IMR-90 (cell line): Measurements from ENCODE around the gene MYEOV. TPM values are rescaled to one million over a fixed set of nuclear protein-coding genes. Genes with fewer than 3 reads are reported as not detected.

ENCODE experiments used
- ATAC-seq: fragments of 200-7000 bp; cut with Tn5 transposase; 2 replicates; pipeline ENCODE4 v1.9.1; 2020; ENCODE audit warnings: low read depth, mild to moderate bottlenecking, moderate library complexity
- BruUV-seq: library from RNA; stranded (reverse); fragments of 400-500 nt; replicated peaks from 2 replicates; lab custom pipeline; 2021; lab: Mats Ljungman, UMichigan
- CTCF ChIA-PET: fragments of 300-600 bp; formaldehyde crosslinking; extraction: SDS; loops from one replicate; lab custom pipeline; 2021; ENCODE audit warnings: antibody characterized with exemption; lab: Yijun Ruan, JAX
- POLR2A ChIA-PET: fragments of 300-600 bp; sonication (Branson Sonifier 250); formaldehyde crosslinking; loops from one replicate; lab custom pipeline; 2022; ENCODE audit warnings: antibody characterized with exemption; ENCODE audit not compliant: unreplicated experiment; lab: Charles Lee
- DNase-seq: peaks from one replicate; pipeline ENCODE4 v3.0.0; 2013
- H2AFZ ChIP-seq: replicated peaks from 2 replicates; pipeline ENCODE3; 2013; ENCODE audit warnings: low read length, mild to moderate bottlenecking; ENCODE audit not compliant: poor library complexity
- H2AK5ac ChIP-seq: 2 replicates; pipeline ENCODE4 v1.6.1; 2013; ENCODE audit warnings: low read depth, low read length, inconsistent platforms
- H2AK9ac ChIP-seq: replicated peaks from 2 replicates; pipeline ENCODE3; 2013; ENCODE audit warnings: mild to moderate bottlenecking, low read depth, low read length, moderate library complexity; ENCODE audit not compliant: poor library complexity
- H2BK120ac ChIP-seq: 2 replicates; pipeline ENCODE4 v1.6.1; 2013; ENCODE audit warnings: low read depth, low read length, inconsistent platforms
- H2BK15ac ChIP-seq: 3 replicates; pipeline ENCODE4 v1.6.1; 2013; ENCODE audit warnings: low read depth, low read length, inconsistent platforms
- H2BK20ac ChIP-seq: 2 replicates; pipeline ENCODE4 v1.6.1; 2013; ENCODE audit warnings: low read depth, mild to moderate bottlenecking, inconsistent platforms, low read length, moderate library complexity
- H2BK5ac ChIP-seq: 2 replicates; pipeline ENCODE4 v1.6.1; 2013; ENCODE audit warnings: mild to moderate bottlenecking, low read depth, low read length, inconsistent platforms; ENCODE audit not compliant: poor library complexity, severe bottlenecking
- H3K14ac ChIP-seq: replicated peaks from 2 replicates; pipeline ENCODE4 v1.6.1; 2013; ENCODE audit warnings: low read depth, low read length, inconsistent platforms
- H3K18ac ChIP-seq: 2 replicates; pipeline ENCODE4 v1.6.1; 2013; ENCODE audit warnings: low read depth, low read length, control low read depth
- H3K23ac ChIP-seq: 2 replicates; pipeline ENCODE4 v1.6.1; 2013; ENCODE audit warnings: low read depth, low read length, inconsistent platforms
- H3K27ac ChIP-seq: 2 replicates; pipeline ENCODE4 v1.5.1; 2013; ENCODE audit warnings: mild to moderate bottlenecking, control low read depth, low read length; ENCODE audit not compliant: insufficient read depth
- H3K27me3 ChIP-seq: 2 replicates; pipeline ENCODE4 v1.6.1; 2013; ENCODE audit warnings: low read length; ENCODE audit not compliant: control insufficient read depth, insufficient read depth
- H3K36me3 ChIP-seq: 2 replicates; pipeline ENCODE4 v1.6.1; 2013; ENCODE audit warnings: low read length, mixed read lengths; ENCODE audit not compliant: control insufficient read depth, insufficient read depth
- H3K4ac ChIP-seq: 2 replicates; pipeline ENCODE4 v1.6.1; 2013; ENCODE audit warnings: low read depth, low read length, inconsistent platforms
- H3K4me1 ChIP-seq: 2 replicates; pipeline ENCODE4 v1.6.1; 2013; ENCODE audit warnings: low read length, mixed read lengths; ENCODE audit not compliant: control insufficient read depth, insufficient read depth
- H3K4me2 ChIP-seq: 2 replicates; pipeline ENCODE4 v1.6.1; 2013; ENCODE audit warnings: low read depth, mild to moderate bottlenecking, control low read depth, low read length, moderate library complexity
- H3K4me3 ChIP-seq: 2 replicates; pipeline ENCODE4 v1.5.1; 2013; ENCODE audit warnings: low read depth, mild to moderate bottlenecking, control low read depth, low read length, moderate library complexity; ENCODE audit not compliant: insufficient read depth
- H3K56ac ChIP-seq: 2 replicates; pipeline ENCODE4 v1.6.1; 2013; ENCODE audit warnings: low read length, inconsistent platforms; ENCODE audit not compliant: insufficient read depth; ENCODE audit errors: extremely low read depth
- H3K79me1 ChIP-seq, 2 experiments: 2 replicates each; pipeline ENCODE4 v1.6.1; 2013; ENCODE audit warnings: low read length in 2 of 2, inconsistent platforms in 1 of 2, low read depth in 1 of 2
- H3K9ac ChIP-seq: 2 replicates; pipeline ENCODE4 v1.6.1; 2013; ENCODE audit warnings: low read depth, low read length, control low read depth
- H3K9me1 ChIP-seq: 2 replicates; pipeline ENCODE4 v1.6.1; 2013; ENCODE audit warnings: low read length, inconsistent platforms; ENCODE audit not compliant: insufficient read depth
- H3K9me3 ChIP-seq: 2 replicates; pipeline ENCODE4 v1.6.1; 2013; ENCODE audit warnings: low read length; ENCODE audit not compliant: control insufficient read depth, insufficient read depth
- H4K20me1 ChIP-seq: 2 replicates; pipeline ENCODE4 v1.6.1; 2013; ENCODE audit warnings: low read length, inconsistent platforms; ENCODE audit not compliant: insufficient read depth
- H4K5ac ChIP-seq: 2 replicates; pipeline ENCODE4 v1.6.1; 2013; ENCODE audit warnings: mild to moderate bottlenecking, low read depth, low read length, control low read depth
- H4K8ac ChIP-seq, 2 experiments: 2 replicates each; pipeline ENCODE4 v1.6.1; 2013; ENCODE audit warnings: low read depth in 2 of 2, low read length in 2 of 2, control low read depth in 1 of 2, inconsistent platforms in 1 of 2
- H4K91ac ChIP-seq: 2 replicates; pipeline ENCODE4 v1.6.1; 2013; ENCODE audit warnings: low read depth, low read length, inconsistent platforms; ENCODE audit not compliant: insufficient read depth
- BHLHE40 ChIP-seq: fragments of 150-350 bp; IDR thresholded peaks from 2 replicates; pipeline ENCODE4 v1.6.1; 2016; ENCODE audit warnings: mild to moderate bottlenecking, low read depth, low read length
- CEBPB ChIP-seq: IDR thresholded peaks from 2 replicates; pipeline ENCODE4 v1.6.1; 2012; ENCODE audit warnings: low read depth, low read length, improper control_type of control experiment
- CHD1 ChIP-seq: IDR thresholded peaks from 2 replicates; pipeline ENCODE4 v1.6.1; 2012; ENCODE audit warnings: low read depth, low read length, improper control_type of control experiment
- FOS ChIP-seq: fragments of 150-350 bp; IDR thresholded peaks from 2 replicates; pipeline ENCODE4 v1.6.1; 2016; ENCODE audit warnings: low read depth, low read length
- MXI1 ChIP-seq: IDR thresholded peaks from 2 replicates; pipeline ENCODE4 v1.6.1; 2012; ENCODE audit warnings: low read depth, mild to moderate bottlenecking, low read length, moderate library complexity, borderline replicate concordance
- RAD21 ChIP-seq: IDR thresholded peaks from 2 replicates; pipeline ENCODE4 v1.6.1; 2012; ENCODE audit warnings: low read length, improper control_type of control experiment
- RCOR1 ChIP-seq: IDR thresholded peaks from 2 replicates; pipeline ENCODE4 v1.6.1; 2012; ENCODE audit warnings: mild to moderate bottlenecking, low read length, improper control_type of control experiment; ENCODE audit not compliant: insufficient replicate concordance
- RFX5 ChIP-seq: IDR thresholded peaks from 2 replicates; pipeline ENCODE4 v1.8.0; 2012; ENCODE audit warnings: low read depth, mild to moderate bottlenecking, low read length, moderate library complexity
- SMC3 ChIP-seq: fragments of 150-350 bp; IDR thresholded peaks from 2 replicates; pipeline ENCODE4 v1.6.1; 2016; ENCODE audit warnings: low read depth, mild to moderate bottlenecking, antibody characterized with exemption, low read length, moderate library complexity
- WGBS, 2 experiments: methylation state at CpG; one replicate each; pipeline versions ENCODE4 v1.1.5 to v1.1.7; 2013; ENCODE audit warnings: missing lambda C conversion rate in 2 of 2; ENCODE audit not compliant: insufficient read length in 1 of 2; ENCODE audit errors: extremely low coverage in 2 of 2; 5-methylcytosine and 5-hydroxymethylcytosine counted together
- dilution Hi-C: fragments of 300-500 bp; cut with HindIII; formaldehyde crosslinking; loops from one replicate; pipeline ENCODE4 v1.14.3; 2018; ENCODE audit warnings: low sequenced_read_pairs; ENCODE audit not compliant: unreplicated experiment
- in situ Hi-C: fragments of 300-500 bp; cut with MboI; formaldehyde crosslinking; loops from 3 replicates; pipeline ENCODE4 v1.14.3; 2019; ENCODE audit warnings: low sequenced_read_pairs, inconsistent platforms, mixed read lengths
- intact Hi-C: fragments of 100-400 bp; cut with micrococcal nuclease; formaldehyde crosslinking; loops from 2 replicates; pipeline ENCODE4 v1.10.0; 2022
- polyA plus RNA-seq, 3 experiments: library from polyadenylated mRNA; depleted of rRNA; stranded (reverse); fragments of >200 nt; gene quantifications; 2 replicates each; pipeline ENCODE4 v1.2.3, GENCODE V29; 2012; ENCODE audit warnings: low replicate concordance in 1 of 3
- total RNA-seq: library from RNA; depleted of rRNA; stranded (reverse); fragments of >200 nt; gene quantifications from 2 replicates; pipeline ENCODE4 v1.2.3, GENCODE V29; 2012
- TF ChIP-seq, protein P1 (sequence below): fragments of 150-350 bp; IDR thresholded peaks from 2 replicates; pipeline ENCODE4 v1.6.1; 2016; ENCODE audit warnings: low read depth, mild to moderate bottlenecking, low read length, moderate library complexity, borderline replicate concordance
- TF ChIP-seq, protein P2 (sequence below): fragments of 150-350 bp; IDR thresholded peaks from 2 replicates; pipeline ENCODE4 v1.6.1; 2017; ENCODE audit warnings: mild to moderate bottlenecking, antibody characterized with exemption, low read length, low read depth
- TF ChIP-seq, protein P3 (sequence below): conservative IDR thresholded peaks from 2 replicates; pipeline ENCODE4 v1.5.1; 2012; ENCODE audit warnings: mild to moderate bottlenecking, low read depth, low read length, improper control_type of control experiment

The MYEOV gene
- total and polyA plus RNA-seq, 2 of the 4 experiments (the other 2 are of a cell fraction) = 5.8 to 6.8 TPM

DNA sequence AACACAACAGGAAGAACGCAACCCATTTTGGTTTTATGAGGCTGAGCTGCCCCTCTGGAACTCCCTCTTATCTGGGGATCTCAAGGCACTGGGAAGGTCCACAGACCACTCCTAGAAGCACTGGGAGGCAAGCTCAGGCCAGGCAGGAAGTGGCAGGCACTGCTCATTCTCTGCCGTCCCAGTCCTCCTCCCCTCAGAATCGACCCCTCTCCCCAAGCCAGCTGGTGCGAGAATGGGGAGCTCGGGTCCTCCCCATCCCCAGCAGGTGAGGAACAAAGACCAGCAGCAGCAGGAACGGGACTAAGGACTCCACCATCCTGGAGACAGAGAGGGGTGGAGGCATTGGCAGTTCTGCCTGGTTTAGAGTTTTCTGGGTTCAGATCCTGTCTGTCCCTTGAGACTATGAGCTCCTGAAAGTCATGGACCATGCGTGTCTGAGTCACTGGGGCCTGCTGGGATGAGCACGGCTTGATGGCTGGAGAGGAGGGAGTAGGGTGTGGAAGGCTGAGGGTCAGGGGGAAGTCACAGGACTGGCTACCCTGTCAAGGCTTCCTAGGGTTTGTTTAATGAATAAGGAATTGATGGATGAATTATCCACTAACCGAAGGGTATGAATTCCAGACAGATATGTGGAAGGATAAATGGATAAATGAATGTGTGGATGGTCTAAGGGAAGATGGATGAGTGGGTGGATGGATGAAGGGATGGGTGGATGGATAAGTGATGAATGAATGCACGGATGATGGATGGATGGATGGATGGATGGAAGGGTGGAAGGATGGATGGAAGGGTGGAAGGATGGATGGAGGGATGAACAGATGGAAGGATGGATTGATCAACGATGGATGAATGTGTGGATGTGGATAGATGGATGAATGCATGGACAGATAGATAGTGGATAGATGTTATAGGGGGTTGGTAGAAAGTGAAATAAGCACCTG is 6.4 kb downstream of the MYEOV start:
- Histone ChIP-seq H3K56ac (peak overlapping the region; percentile 50; the same call in 1 of the 2 replicates), H2BK20ac (peak overlapping the region; percentile 100), H3K4me2 (no peak overlapping the region), H4K8ac (peak overlapping the region; percentile 95 to 97), H3K4ac (peak overlapping the region; percentile 100), H3K18ac (peak overlapping the region; percentile 67; the same call in 1 of the 2 replicates), H2AK9ac (peak overlapping the region; percentile 100), H2BK15ac (peak overlapping the region; percentile 91; the same call in 2 of the 3 replicates), H2BK5ac (peak overlapping the region; percentile 97), H2AFZ (peak overlapping the region; percentile 74), H2AK5ac (peak overlapping the region; percentile 99), H3K79me1 (peaks cover 12 to 76% of the 10 kb centered on the region in 2 experiments; a peak in 3 of 4 replicates), H3K4me3 (no peak overlapping the region), H4K20me1 (no peaks in the 10 kb centered on the region; the same call in 1 of the 2 replicates), H4K91ac (peak overlapping the region; percentile 98), H3K27me3 (no peaks in the 10 kb centered on the region), H3K9me1 (peaks cover 38% of the 10 kb centered on the region), H3K36me3 (no peaks in the 10 kb centered on the region), H3K14ac (peak overlapping the region; percentile 96), H3K23ac (peak overlapping the region; percentile 91), H3K4me1 (peaks cover 55% of the 10 kb centered on the region), H3K9ac (no peak overlapping the region), H4K5ac (peak overlapping the region; percentile 93), H3K27ac (peak overlapping the region; percentile 69), H3K9me3 (no peaks in the 10 kb centered on the region), H2BK120ac (peak overlapping the region; percentile 99)
- ChIA-PET POLR2A (no interaction called here), CTCF (no interaction called here)
- dilution Hi-C loops = no loop called here
- in situ Hi-C loops = loop anchor here (5.0 kb wide), 1 partner anchor 342 kb away; the partner anchor contains the start of gene CCND1
- no peak for ATAC-seq
- peak; percentile 61 for DNase-seq
- intact Hi-C loops = loop anchor here (1.0 kb wide), 1 partner anchor 197 kb away; no protein-coding TSS in a partner anchor
- WGBS, 2 experiments = 63 to 100% methylated on average over 1 to 4 of the region's 11 CpGs
- no TSS peak for BruUV-seq
- TF ChIP-seq RAD21 (no peak), FOS (0 out of 2 replicates have a peak, but pooled peaks have one; percentile 8), CHD1 (no peak), SMC3 (no peak), CEBPB (no peak), BHLHE40 (0 out of 2 replicates have a peak, but pooled peaks have one; percentile 5), RFX5 (no peak), RCOR1 (peak; percentile 21), MXI1 (no peak)
- TF ChIP-seq, protein P1, sequence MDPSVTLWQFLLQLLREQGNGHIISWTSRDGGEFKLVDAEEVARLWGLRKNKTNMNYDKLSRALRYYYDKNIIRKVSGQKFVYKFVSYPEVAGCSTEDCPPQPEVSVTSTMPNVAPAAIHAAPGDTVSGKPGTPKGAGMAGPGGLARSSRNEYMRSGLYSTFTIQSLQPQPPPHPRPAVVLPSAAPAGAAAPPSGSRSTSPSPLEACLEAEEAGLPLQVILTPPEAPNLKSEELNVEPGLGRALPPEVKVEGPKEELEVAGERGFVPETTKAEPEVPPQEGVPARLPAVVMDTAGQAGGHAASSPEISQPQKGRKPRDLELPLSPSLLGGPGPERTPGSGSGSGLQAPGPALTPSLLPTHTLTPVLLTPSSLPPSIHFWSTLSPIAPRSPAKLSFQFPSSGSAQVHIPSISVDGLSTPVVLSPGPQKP = no peak
- TF ChIP-seq, protein P2, sequence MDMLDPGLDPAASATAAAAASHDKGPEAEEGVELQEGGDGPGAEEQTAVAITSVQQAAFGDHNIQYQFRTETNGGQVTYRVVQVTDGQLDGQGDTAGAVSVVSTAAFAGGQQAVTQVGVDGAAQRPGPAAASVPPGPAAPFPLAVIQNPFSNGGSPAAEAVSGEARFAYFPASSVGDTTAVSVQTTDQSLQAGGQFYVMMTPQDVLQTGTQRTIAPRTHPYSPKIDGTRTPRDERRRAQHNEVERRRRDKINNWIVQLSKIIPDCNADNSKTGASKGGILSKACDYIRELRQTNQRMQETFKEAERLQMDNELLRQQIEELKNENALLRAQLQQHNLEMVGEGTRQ = no peak
- TF ChIP-seq, protein P3, sequence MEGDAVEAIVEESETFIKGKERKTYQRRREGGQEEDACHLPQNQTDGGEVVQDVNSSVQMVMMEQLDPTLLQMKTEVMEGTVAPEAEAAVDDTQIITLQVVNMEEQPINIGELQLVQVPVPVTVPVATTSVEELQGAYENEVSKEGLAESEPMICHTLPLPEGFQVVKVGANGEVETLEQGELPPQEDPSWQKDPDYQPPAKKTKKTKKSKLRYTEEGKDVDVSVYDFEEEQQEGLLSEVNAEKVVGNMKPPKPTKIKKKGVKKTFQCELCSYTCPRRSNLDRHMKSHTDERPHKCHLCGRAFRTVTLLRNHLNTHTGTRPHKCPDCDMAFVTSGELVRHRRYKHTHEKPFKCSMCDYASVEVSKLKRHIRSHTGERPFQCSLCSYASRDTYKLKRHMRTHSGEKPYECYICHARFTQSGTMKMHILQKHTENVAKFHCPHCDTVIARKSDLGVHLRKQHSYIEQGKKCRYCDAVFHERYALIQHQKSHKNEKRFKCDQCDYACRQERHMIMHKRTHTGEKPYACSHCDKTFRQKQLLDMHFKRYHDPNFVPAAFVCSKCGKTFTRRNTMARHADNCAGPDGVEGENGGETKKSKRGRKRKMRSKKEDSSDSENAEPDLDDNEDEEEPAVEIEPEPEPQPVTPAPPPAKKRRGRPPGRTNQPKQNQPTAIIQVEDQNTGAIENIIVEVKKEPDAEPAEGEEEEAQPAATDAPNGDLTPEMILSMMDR = no peak
